Suprapubic skin (tissue), 4 donors: Measurements from ENCODE around the gene AKAP17A.

Experiments used
- EP300 ChIP-seq: sonication (generic); formaldehyde crosslinking; IDR thresholded peaks from one replicate; pipeline ENCODE4 v1.6.1; 2017; ENCODE audit warnings: antibody characterized with exemption
- POLR2A ChIP-seq, 2 donors: fragments of 450-650 bp; IDR thresholded peaks; one replicate each; pipeline ENCODE4 v1.6.1; 2017; ENCODE audit warnings: antibody characterized with exemption in 2 of 2, mild to moderate bottlenecking in 2 of 2, moderate library complexity in 2 of 2
- POLR2AphosphoS5 ChIP-seq, 3 donors: sonication (generic); formaldehyde crosslinking; IDR thresholded peaks; one replicate each; pipeline ENCODE4 v1.6.1; 2017; ENCODE audit warnings: antibody characterized with exemption in 3 of 3
- TF ChIP-seq, protein P1 (sequence below), 2 donors: fragments of 200-600 bp in 1 of 2; fragments of 450-650 bp in 1 of 2; sonication (generic) in 1 of 2; IDR thresholded peaks; one replicate each; pipeline ENCODE4 v1.5.1; 2016 to 2019; ENCODE audit warnings: antibody characterized with exemption in 2 of 2, mild to moderate bottlenecking in 1 of 2, moderate library complexity in 1 of 2

DNA sequence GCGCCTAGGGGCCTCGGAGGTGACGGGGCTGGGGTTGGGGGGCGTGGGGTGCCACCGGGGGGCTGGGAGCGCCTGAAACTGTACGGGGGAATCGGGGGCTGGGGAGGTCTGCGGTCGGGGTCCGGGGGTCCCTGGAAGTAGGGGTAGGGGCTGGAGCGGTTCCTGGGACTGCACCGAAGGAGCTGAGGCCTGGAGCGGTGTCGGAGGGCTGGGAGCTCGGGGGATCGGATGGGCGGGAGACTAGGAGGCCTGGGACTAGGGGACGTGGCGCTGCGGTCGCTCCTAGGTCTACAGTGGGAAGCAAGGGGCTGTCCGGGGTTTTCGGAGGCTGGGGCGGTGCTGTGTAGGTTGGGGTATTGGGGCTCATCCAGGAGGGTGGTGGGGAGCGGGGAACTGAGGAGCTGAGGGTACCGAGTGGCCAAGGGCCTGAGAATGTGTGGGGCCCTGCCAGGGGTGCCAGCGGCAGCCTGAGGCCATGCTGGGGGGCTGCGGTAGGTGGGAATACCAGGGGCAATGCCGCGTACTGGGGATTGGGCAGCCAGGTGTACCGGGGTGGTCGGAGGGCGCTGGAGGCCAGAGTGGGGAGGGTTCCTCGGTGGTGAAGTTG, 562 bp downstream of the AKAP17A start:
- TF ChIP-seq, protein P1, sequence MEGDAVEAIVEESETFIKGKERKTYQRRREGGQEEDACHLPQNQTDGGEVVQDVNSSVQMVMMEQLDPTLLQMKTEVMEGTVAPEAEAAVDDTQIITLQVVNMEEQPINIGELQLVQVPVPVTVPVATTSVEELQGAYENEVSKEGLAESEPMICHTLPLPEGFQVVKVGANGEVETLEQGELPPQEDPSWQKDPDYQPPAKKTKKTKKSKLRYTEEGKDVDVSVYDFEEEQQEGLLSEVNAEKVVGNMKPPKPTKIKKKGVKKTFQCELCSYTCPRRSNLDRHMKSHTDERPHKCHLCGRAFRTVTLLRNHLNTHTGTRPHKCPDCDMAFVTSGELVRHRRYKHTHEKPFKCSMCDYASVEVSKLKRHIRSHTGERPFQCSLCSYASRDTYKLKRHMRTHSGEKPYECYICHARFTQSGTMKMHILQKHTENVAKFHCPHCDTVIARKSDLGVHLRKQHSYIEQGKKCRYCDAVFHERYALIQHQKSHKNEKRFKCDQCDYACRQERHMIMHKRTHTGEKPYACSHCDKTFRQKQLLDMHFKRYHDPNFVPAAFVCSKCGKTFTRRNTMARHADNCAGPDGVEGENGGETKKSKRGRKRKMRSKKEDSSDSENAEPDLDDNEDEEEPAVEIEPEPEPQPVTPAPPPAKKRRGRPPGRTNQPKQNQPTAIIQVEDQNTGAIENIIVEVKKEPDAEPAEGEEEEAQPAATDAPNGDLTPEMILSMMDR (IDR thresholded peaks at IDR 0.05): no peak
- TF ChIP-seq POLR2A (IDR thresholded peaks at IDR 0.05): no peak
- TF ChIP-seq EP300: no peak
- no peak for TF ChIP-seq POLR2AphosphoS5 (IDR thresholded peaks at IDR 0.05)
